D341Med (cell line): ENCODE measurements around the gene MOGAT1.
"Not testable (repeated sequence)": the region's sequence is repeated elsewhere in the genome, so short reads cannot be mapped to it uniquely, and the experiment has no call there.

Experiments
- DNase-seq: peaks from one replicate; pipeline ENCODE4 v3.0.0; 2012; ENCODE audit warnings: low spot score

The MOGAT1 gene

GRCh38 chr2:222670191-222671038 is 1.0 kb upstream of the MOGAT1 start:
- DNase-seq: no peak

GRCh38 chr2:222672068-222672401 is 577 bp downstream of the MOGAT1 start:
- DNase-seq: no peak

- DNase-seq: no peak
Measured at GRCh38 chr2:222673273-222673672, 1.8 kb downstream of the MOGAT1 start.

- DNase-seq: no peak
Measured at GRCh38 chr2:222673883-222674282, 2.4 kb downstream of the MOGAT1 start.

GRCh38 chr2:222677981-222678380 is 6.5 kb downstream of the MOGAT1 start:
- no peak for DNase-seq

GRCh38 chr2:222683805-222684204 is 12.3 kb downstream of the MOGAT1 start:
- DNase-seq: no peak

GRCh38 chr2:222686086-222686750 is 14.8 kb downstream of the MOGAT1 start:
- DNase-seq: no peak

- DNase-seq: no peak
Measured at GRCh38 chr2:222688917-222689316, 17.5 kb downstream of the MOGAT1 start.

- no peak for DNase-seq
Measured at GRCh38 chr2:222689322-222689721, 17.9 kb downstream of the MOGAT1 start.

- DNase-seq: peak; percentile 87
Measured at GRCh38 chr2:222690564-222691200, 19.2 kb downstream of the MOGAT1 start.

GRCh38 chr2:222693413-222693812 is 22.0 kb downstream of the MOGAT1 start:
- not testable (repeated sequence) for DNase-seq

- no peak for DNase-seq
Measured at GRCh38 chr2:222693837-222694236, 22.4 kb downstream of the MOGAT1 start.

- DNase-seq: no peak
Measured at GRCh38 chr2:222698276-222698675, 26.8 kb downstream of the MOGAT1 start.

GRCh38 chr2:222701233-222701632 is 29.8 kb downstream of the MOGAT1 start:
- no peak for DNase-seq

- no peak for DNase-seq
Measured at GRCh38 chr2:222701721-222702131, 30.3 kb downstream of the MOGAT1 start.

- no peak for DNase-seq
Measured at GRCh38 chr2:222703091-222703490, 31.6 kb downstream of the MOGAT1 start.

GRCh38 chr2:222703886-222704285 is 32.4 kb downstream of the MOGAT1 start:
- DNase-seq: no peak

- no peak for DNase-seq
Measured at GRCh38 chr2:222706616-222707015, 35.2 kb downstream of the MOGAT1 start.

- DNase-seq: no peak
Measured at GRCh38 chr2:222707102-222707688, 35.7 kb downstream of the MOGAT1 start.

- no peak for DNase-seq
Measured at GRCh38 chr2:222707689-222708273, 36.3 kb downstream of the MOGAT1 start.

- peak; percentile 69 for DNase-seq
Measured at GRCh38 chr2:222708274-222708710, 36.8 kb downstream of the MOGAT1 start.

GRCh38 chr2:222709191-222709891 is 37.9 kb downstream of the MOGAT1 start:
- no peak for DNase-seq
